HepG2 (cell line): ENCODE measurements around the gene KCTD15. TPM values are rescaled to one million over a fixed set of nuclear protein-coding genes. Genes with fewer than 3 reads are reported as not detected.

Experiments
- CERS6 ChIP-seq: sonication (generic); formaldehyde crosslinking; IDR thresholded peaks from 2 replicates; pipeline ENCODE4 v1.5.0; 2020; ENCODE audit warnings: missing genetic modification reagents
- GTF3A ChIP-seq: sonication (generic); formaldehyde crosslinking; conservative IDR thresholded peaks from 2 replicates; pipeline ENCODE4 v1.4.0; 2020; ENCODE audit warnings: mild to moderate bottlenecking, missing genetic modification reagents
- KDM5A ChIP-seq: fragments of 200-600 bp; sonication (generic); IDR thresholded peaks from 2 replicates; pipeline ENCODE4 v1.7.0; 2018; ENCODE audit warnings: antibody characterized with exemption, mild to moderate bottlenecking, low read length, borderline replicate concordance
- MAX ChIP-seq: IDR thresholded peaks from 2 replicates; pipeline ENCODE4 v1.6.1; 2012; ENCODE audit warnings: inconsistent platforms
- MTERF4 ChIP-seq: sonication (generic); formaldehyde crosslinking; IDR thresholded peaks from 2 replicates; pipeline ENCODE4 v1.8.0; 2023; ENCODE audit warnings: mild to moderate bottlenecking, missing genetic modification reagents
- NKX3-1 ChIP-seq: sonication (generic); formaldehyde crosslinking; IDR thresholded peaks from 2 replicates; pipeline ENCODE4 v1.5.0; 2020; ENCODE audit warnings: missing genetic modification reagents
- PATZ1 ChIP-seq: sonication (generic); formaldehyde crosslinking; IDR thresholded peaks from 2 replicates; pipeline ENCODE4 v1.4.0; 2020; ENCODE audit warnings: missing genetic modification reagents
- PHF8 ChIP-seq: sonication (generic); formaldehyde crosslinking; IDR thresholded peaks from 2 replicates; pipeline ENCODE4 v1.5.0; 2020; ENCODE audit warnings: missing genetic modification reagents
- SKI ChIP-seq: fragments of 450-650 bp; IDR thresholded peaks from one replicate; pipeline ENCODE4 v1.6.1; 2018; ENCODE audit warnings: mild to moderate bottlenecking; ENCODE audit not compliant: partially characterized antibody
- SRSF9 ChIP-seq: fragments of 200-400 bp; formaldehyde crosslinking; IDR thresholded peaks from 2 replicates; pipeline ENCODE4 v1.6.1; 2018; ENCODE audit warnings: borderline replicate concordance, mild to moderate bottlenecking, low read depth, low read length; ENCODE audit not compliant: insufficient read depth, poor library complexity, severe bottlenecking
- TIGD3 ChIP-seq: sonication (generic); formaldehyde crosslinking; IDR thresholded peaks from 2 replicates; pipeline ENCODE4 v1.5.1; 2020; ENCODE audit warnings: mild to moderate bottlenecking, missing genetic modification reagents, borderline replicate concordance
- ZBED4 ChIP-seq: sonication (generic); formaldehyde crosslinking; IDR thresholded peaks from 2 replicates; pipeline ENCODE4 v1.4.0; 2020; ENCODE audit warnings: missing genetic modification reagents, borderline replicate concordance
- ZC3H13 ChIP-seq: sonication (generic); formaldehyde crosslinking; IDR thresholded peaks from 2 replicates; pipeline ENCODE4 v1.8.1; 2023; ENCODE audit warnings: mild to moderate bottlenecking, missing genetic modification reagents, moderate library complexity
- ZNF253 ChIP-seq: sonication (generic); formaldehyde crosslinking; IDR thresholded peaks from 2 replicates; pipeline ENCODE4 v1.8.0; 2022; ENCODE audit warnings: mild to moderate bottlenecking, missing genetic modification reagents, borderline replicate concordance
- ZNF343 ChIP-seq: sonication (generic); formaldehyde crosslinking; IDR thresholded peaks from 2 replicates; pipeline ENCODE4 v1.4.0; 2020; ENCODE audit warnings: mild to moderate bottlenecking, missing genetic modification reagents
- ZNF570 ChIP-seq: sonication (generic); formaldehyde crosslinking; IDR thresholded peaks from 2 replicates; pipeline ENCODE4 v1.4.0; 2020; ENCODE audit warnings: mild to moderate bottlenecking, missing genetic modification reagents, borderline replicate concordance
- ZSCAN9 ChIP-seq: IDR thresholded peaks from 2 replicates; pipeline ENCODE4 v1.6.1; 2016; ENCODE audit warnings: borderline replicate concordance
- polyA plus RNA-seq, 8 experiments: library from polyadenylated mRNA; depleted of rRNA in 3 of 8; stranded (reverse) in 7 of 8; unstranded in 1 of 8; fragments of >200 nt; fragmentation: Illumina TruSeq in 4 of 8; extraction: Trizol in 4 of 8; gene quantifications; 2 replicates each; pipeline versions ENCODE4 v1.2.1 to v1.2.3, GENCODE V29; 2011 to 2016; ENCODE audit warnings: low read depth in 4 of 8, missing spikeins in 1 of 8, mixed read lengths in 1 of 8; ENCODE audit not compliant: insufficient read depth in 1 of 8
- total RNA-seq, 5 experiments: library from RNA; depleted of rRNA; stranded (reverse); fragments of >200 nt; fragmentation: Illumina TruSeq; extraction: Trizol; gene quantifications; 2 replicates each; pipeline ENCODE4 v1.2.3, GENCODE V29; 2016; ENCODE audit warnings: low read depth in 1 of 5

The KCTD15 gene
- total and polyA plus RNA-seq, 2 of the 13 experiments (the other 11 are each of a cell fraction or from before 2014, with no cell fraction given), result 13.2 to 16.7 TPM

GRCh38 chr19:33795370-33796163 lies 1.1 kb upstream of the KCTD15 start (continued):
- TF ChIP-seq ZNF343 (CRISPR knock-in tag), result no peak
- TF ChIP-seq KDM5A, result no peak
- TF ChIP-seq SRSF9, result no peak
- TF ChIP-seq PATZ1 (CRISPR knock-in tag), result peak; percentile 84; the same call in 1 of the 2 replicates
- TF ChIP-seq MAX, result peak; percentile 72
- no peak for TF ChIP-seq ZNF253 (CRISPR knock-in tag)
- peak; percentile 60; the same call in 1 of the 2 replicates for TF ChIP-seq ZC3H13 (CRISPR knock-in tag)
- no peak for TF ChIP-seq GTF3A
- no peak for TF ChIP-seq ZSCAN9 (CRISPR knock-in tag)
- TF ChIP-seq ZNF570 (CRISPR knock-in tag), result no peak
- TF ChIP-seq NKX3-1 (CRISPR knock-in tag), result no peak
- peak; percentile 54; the same call in 1 of the 2 replicates for TF ChIP-seq PHF8 (CRISPR knock-in tag)
- TF ChIP-seq TIGD3 (CRISPR knock-in tag), result no peak
- peak; percentile 46; the same call in 1 of the 2 replicates for TF ChIP-seq ZBED4 (CRISPR knock-in tag)
- peak; percentile 57 for TF ChIP-seq SKI
- peak; percentile 53; the same call in 1 of the 2 replicates for TF ChIP-seq MTERF4 (CRISPR knock-in tag)
- TF ChIP-seq CERS6 (CRISPR knock-in tag), result no peak
